HepG2 (cell line): ENCODE measurements around the gene SECTM1. TPM values are rescaled to one million over a fixed set of nuclear protein-coding genes. Genes with fewer than 3 reads are reported as not detected.

Experiments
- ARNTL ChIP-seq: sonication (generic); formaldehyde crosslinking; IDR thresholded peaks from 2 replicates; pipeline ENCODE4 v1.4.0; 2020; ENCODE audit warnings: mild to moderate bottlenecking, missing genetic modification reagents
- BCL6 ChIP-seq: IDR thresholded peaks from 2 replicates; pipeline ENCODE4 v1.6.1; 2016; ENCODE audit warnings: missing genetic modification reagents, missing compliant biosample characterization
- FOXO1 ChIP-seq: sonication (generic); formaldehyde crosslinking; IDR thresholded peaks from 2 replicates; pipeline ENCODE4 v1.4.0; 2020; ENCODE audit warnings: missing genetic modification reagents
- HOXD1 ChIP-seq: sonication (generic); formaldehyde crosslinking; IDR thresholded peaks from 2 replicates; pipeline ENCODE4 v1.5.0; 2020; ENCODE audit warnings: missing genetic modification reagents
- ISL2 ChIP-seq: sonication (generic); formaldehyde crosslinking; IDR thresholded peaks from 2 replicates; pipeline ENCODE4 v1.5.0; 2020; ENCODE audit warnings: missing genetic modification reagents
- NFYB ChIP-seq: sonication (generic); formaldehyde crosslinking; IDR thresholded peaks from 2 replicates; pipeline ENCODE4 v1.4.0; 2020; ENCODE audit warnings: missing genetic modification reagents
- STAG1 ChIP-seq: sonication (generic); formaldehyde crosslinking; IDR thresholded peaks from 2 replicates; pipeline ENCODE4 v1.4.0; 2020; ENCODE audit warnings: missing genetic modification reagents
- SYNCRIP ChIP-seq: fragments of 200-400 bp; formaldehyde crosslinking; IDR thresholded peaks from 2 replicates; pipeline ENCODE4 v1.6.1; 2018; ENCODE audit warnings: mild to moderate bottlenecking, low read depth, low read length; ENCODE audit not compliant: insufficient read depth
- TAF15 ChIP-seq: fragments of 200-400 bp; formaldehyde crosslinking; IDR thresholded peaks from one replicate; pipeline ENCODE4 v1.6.1; 2018; ENCODE audit warnings: mild to moderate bottlenecking, low read depth, low read length; ENCODE audit not compliant: poor library complexity, severe bottlenecking
- ZBTB7A ChIP-seq: sonication (generic); formaldehyde crosslinking; IDR thresholded peaks from 2 replicates; pipeline ENCODE4 v1.8.0; 2022; ENCODE audit warnings: mild to moderate bottlenecking, missing genetic modification reagents
- ZKSCAN5 ChIP-seq: sonication (generic); formaldehyde crosslinking; IDR thresholded peaks from 2 replicates; pipeline ENCODE4 v1.5.1; 2020; ENCODE audit warnings: mild to moderate bottlenecking, missing genetic modification reagents
- ZNF253 ChIP-seq: sonication (generic); formaldehyde crosslinking; IDR thresholded peaks from 2 replicates; pipeline ENCODE4 v1.8.0; 2022; ENCODE audit warnings: mild to moderate bottlenecking, missing genetic modification reagents, borderline replicate concordance
- ZNF3 ChIP-seq: IDR thresholded peaks from 2 replicates; pipeline ENCODE4 v1.7.0; 2017; ENCODE audit warnings: inconsistent platforms
- ZNF33B ChIP-seq: sonication (generic); formaldehyde crosslinking; IDR thresholded peaks from 2 replicates; pipeline ENCODE4 v1.5.1; 2020; ENCODE audit warnings: mild to moderate bottlenecking, missing genetic modification reagents
- ZNF546 ChIP-seq: sonication (generic); formaldehyde crosslinking; conservative IDR thresholded peaks from 2 replicates; pipeline ENCODE4 v1.8.1; 2023; ENCODE audit warnings: mild to moderate bottlenecking, missing genetic modification reagents
- ZNF674 ChIP-seq: sonication (generic); formaldehyde crosslinking; IDR thresholded peaks from 2 replicates; pipeline ENCODE4 v1.5.0; 2020; ENCODE audit warnings: low read depth, mild to moderate bottlenecking, missing genetic modification reagents
- ZNF7 ChIP-seq: IDR thresholded peaks from 2 replicates; pipeline ENCODE4 v1.6.1; 2016; ENCODE audit warnings: missing biosample characterization, missing genetic modification reagents
- ZNF749 ChIP-seq: sonication (generic); formaldehyde crosslinking; IDR thresholded peaks from 2 replicates; pipeline ENCODE4 v1.8.0; 2022; ENCODE audit warnings: mild to moderate bottlenecking, missing genetic modification reagents, moderate library complexity, borderline replicate concordance
- polyA plus RNA-seq, 8 experiments: library from polyadenylated mRNA; depleted of rRNA in 3 of 8; stranded (reverse) in 7 of 8; unstranded in 1 of 8; fragments of >200 nt; fragmentation: Illumina TruSeq in 4 of 8; extraction: Trizol in 4 of 8; gene quantifications; 2 replicates each; pipeline versions ENCODE4 v1.2.1 to v1.2.3, GENCODE V29; 2011 to 2016; ENCODE audit warnings: low read depth in 4 of 8, missing spikeins in 1 of 8, mixed read lengths in 1 of 8; ENCODE audit not compliant: insufficient read depth in 1 of 8
- total RNA-seq, 5 experiments: library from RNA; depleted of rRNA; stranded (reverse); fragments of >200 nt; fragmentation: Illumina TruSeq; extraction: Trizol; gene quantifications; 2 replicates each; pipeline ENCODE4 v1.2.3, GENCODE V29; 2016; ENCODE audit warnings: low read depth in 1 of 5
- TF ChIP-seq, protein P1 (sequence below): IDR thresholded peaks from 2 replicates; pipeline ENCODE4 v1.6.1; 2016; ENCODE audit warnings: low read depth, borderline replicate concordance
- TF ChIP-seq, protein P2 (sequence below): conservative IDR thresholded peaks from 2 replicates; pipeline ENCODE4 v1.6.1; 2018; ENCODE audit warnings: missing genetic modification reagents
- TF ChIP-seq, protein P3 (sequence below): sonication (generic); formaldehyde crosslinking; IDR thresholded peaks from 2 replicates; pipeline ENCODE4 v1.4.0; 2020; ENCODE audit warnings: missing genetic modification reagents
- TF ChIP-seq, protein P4 (sequence below): sonication (generic); formaldehyde crosslinking; conservative IDR thresholded peaks from 2 replicates; pipeline ENCODE4 v1.5.0; 2020; ENCODE audit warnings: missing genetic modification reagents

SECTM1 gene
- total and polyA plus RNA-seq, 2 of the 13 experiments (the other 11 are each of a cell fraction or from before 2014, with no cell fraction given) = 3.5 to 5.3 TPM

DNA sequence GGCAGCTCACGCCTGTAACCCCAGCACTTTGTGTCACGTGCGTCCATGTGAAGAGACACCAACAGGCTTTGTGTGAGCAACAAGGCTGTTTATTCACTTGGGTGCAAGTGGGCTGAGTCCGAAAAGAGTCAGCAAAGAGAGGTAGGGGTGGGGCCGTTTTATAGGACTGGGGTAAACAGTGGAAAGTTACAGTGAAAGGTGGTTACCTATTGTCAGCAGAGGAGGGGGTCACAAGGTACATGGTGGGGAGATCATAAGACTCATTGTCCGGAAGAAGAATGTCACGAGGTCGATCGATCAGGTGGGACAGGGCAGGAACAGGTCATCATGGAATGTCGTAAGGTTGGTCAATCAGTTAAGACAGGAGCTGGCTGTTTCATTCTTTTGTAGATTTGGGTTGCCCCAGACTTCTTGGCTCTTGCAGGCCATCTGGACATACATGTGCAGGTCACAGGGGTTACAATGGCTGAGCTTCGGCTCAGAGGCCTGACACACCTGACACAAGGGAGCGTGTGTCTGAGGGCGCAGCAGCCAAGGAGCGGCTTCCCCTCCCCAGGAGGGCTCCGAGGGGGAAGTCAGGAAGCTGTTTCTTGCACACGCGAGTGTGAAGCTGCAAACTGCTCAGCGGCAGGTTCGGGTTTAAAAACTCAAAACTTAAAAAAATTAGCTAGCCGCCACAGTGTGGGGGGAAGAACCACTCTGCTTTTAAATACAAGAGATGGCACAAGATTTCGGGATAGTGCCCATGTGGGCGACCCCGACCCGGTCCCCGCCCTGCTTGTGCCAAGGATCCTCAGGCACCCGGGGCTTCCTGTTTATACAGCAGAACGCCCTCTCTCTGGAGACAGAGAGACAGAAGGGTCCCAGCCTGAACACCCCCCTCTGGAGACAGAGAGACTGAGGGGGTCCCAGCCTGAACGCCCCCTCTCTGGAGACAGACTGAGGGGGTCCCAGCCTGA, 13.1 kb upstream of the SECTM1 start (continued):
- TF ChIP-seq, protein P1, sequence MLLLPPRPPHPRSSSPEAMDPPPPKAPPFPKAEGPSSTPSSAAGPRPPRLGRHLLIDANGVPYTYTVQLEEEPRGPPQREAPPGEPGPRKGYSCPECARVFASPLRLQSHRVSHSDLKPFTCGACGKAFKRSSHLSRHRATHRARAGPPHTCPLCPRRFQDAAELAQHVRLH (CRISPR knock-in tag) = peak; percentile 99
- peak; percentile 88 for TF ChIP-seq BCL6
- TF ChIP-seq, protein P2, sequence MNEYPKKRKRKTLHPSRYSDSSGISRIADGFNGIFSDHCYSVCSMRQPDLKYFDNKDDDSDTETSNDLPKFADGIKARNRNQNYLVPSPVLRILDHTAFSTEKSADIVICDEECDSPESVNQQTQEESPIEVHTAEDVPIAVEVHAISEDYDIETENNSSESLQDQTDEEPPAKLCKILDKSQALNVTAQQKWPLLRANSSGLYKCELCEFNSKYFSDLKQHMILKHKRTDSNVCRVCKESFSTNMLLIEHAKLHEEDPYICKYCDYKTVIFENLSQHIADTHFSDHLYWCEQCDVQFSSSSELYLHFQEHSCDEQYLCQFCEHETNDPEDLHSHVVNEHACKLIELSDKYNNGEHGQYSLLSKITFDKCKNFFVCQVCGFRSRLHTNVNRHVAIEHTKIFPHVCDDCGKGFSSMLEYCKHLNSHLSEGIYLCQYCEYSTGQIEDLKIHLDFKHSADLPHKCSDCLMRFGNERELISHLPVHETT (CRISPR knock-in tag) = peak; percentile 86; the same call in 1 of the 2 replicates
- TF ChIP-seq ZNF674 = no peak
- TF ChIP-seq, protein P3, sequence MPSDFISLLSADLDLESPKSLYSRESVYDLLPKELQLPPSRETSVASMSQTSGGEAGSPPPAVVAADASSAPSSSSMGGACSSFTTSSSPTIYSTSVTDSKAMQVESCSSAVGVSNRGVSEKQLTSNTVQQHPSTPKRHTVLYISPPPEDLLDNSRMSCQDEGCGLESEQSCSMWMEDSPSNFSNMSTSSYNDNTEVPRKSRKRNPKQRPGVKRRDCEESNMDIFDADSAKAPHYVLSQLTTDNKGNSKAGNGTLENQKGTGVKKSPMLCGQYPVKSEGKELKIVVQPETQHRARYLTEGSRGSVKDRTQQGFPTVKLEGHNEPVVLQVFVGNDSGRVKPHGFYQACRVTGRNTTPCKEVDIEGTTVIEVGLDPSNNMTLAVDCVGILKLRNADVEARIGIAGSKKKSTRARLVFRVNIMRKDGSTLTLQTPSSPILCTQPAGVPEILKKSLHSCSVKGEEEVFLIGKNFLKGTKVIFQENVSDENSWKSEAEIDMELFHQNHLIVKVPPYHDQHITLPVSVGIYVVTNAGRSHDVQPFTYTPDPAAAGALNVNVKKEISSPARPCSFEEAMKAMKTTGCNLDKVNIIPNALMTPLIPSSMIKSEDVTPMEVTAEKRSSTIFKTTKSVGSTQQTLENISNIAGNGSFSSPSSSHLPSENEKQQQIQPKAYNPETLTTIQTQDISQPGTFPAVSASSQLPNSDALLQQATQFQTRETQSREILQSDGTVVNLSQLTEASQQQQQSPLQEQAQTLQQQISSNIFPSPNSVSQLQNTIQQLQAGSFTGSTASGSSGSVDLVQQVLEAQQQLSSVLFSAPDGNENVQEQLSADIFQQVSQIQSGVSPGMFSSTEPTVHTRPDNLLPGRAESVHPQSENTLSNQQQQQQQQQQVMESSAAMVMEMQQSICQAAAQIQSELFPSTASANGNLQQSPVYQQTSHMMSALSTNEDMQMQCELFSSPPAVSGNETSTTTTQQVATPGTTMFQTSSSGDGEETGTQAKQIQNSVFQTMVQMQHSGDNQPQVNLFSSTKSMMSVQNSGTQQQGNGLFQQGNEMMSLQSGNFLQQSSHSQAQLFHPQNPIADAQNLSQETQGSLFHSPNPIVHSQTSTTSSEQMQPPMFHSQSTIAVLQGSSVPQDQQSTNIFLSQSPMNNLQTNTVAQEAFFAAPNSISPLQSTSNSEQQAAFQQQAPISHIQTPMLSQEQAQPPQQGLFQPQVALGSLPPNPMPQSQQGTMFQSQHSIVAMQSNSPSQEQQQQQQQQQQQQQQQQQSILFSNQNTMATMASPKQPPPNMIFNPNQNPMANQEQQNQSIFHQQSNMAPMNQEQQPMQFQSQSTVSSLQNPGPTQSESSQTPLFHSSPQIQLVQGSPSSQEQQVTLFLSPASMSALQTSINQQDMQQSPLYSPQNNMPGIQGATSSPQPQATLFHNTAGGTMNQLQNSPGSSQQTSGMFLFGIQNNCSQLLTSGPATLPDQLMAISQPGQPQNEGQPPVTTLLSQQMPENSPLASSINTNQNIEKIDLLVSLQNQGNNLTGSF (CRISPR knock-in tag) = peak; percentile 98
- TF ChIP-seq HOXD1 = peak; percentile 97
- TF ChIP-seq ZNF3 (CRISPR knock-in tag) = no peak
- peak; percentile 30; the same call in 1 of the 2 replicates for TF ChIP-seq STAG1 (CRISPR knock-in tag)
- TF ChIP-seq ZNF253 = no peak
- TF ChIP-seq ARNTL = peak; percentile 98
- no peak for TF ChIP-seq NFYB (CRISPR knock-in tag)
- no peak for TF ChIP-seq TAF15
- no peak for TF ChIP-seq ZNF7 (CRISPR knock-in tag)
- TF ChIP-seq ZNF33B (CRISPR knock-in tag) = no peak
- TF ChIP-seq ZKSCAN5 = no peak
- TF ChIP-seq ZBTB7A (CRISPR knock-in tag) = peak; percentile 98
- peak; percentile 98; the same call in 1 of the 2 replicates for TF ChIP-seq FOXO1 (CRISPR knock-in tag)
- TF ChIP-seq ZNF749 (CRISPR knock-in tag) = peak; percentile 86; the same call in 1 of the 2 replicates
- peak; percentile 95 for TF ChIP-seq ISL2 (CRISPR knock-in tag)
- no peak for TF ChIP-seq SYNCRIP
- TF ChIP-seq, protein P4, sequence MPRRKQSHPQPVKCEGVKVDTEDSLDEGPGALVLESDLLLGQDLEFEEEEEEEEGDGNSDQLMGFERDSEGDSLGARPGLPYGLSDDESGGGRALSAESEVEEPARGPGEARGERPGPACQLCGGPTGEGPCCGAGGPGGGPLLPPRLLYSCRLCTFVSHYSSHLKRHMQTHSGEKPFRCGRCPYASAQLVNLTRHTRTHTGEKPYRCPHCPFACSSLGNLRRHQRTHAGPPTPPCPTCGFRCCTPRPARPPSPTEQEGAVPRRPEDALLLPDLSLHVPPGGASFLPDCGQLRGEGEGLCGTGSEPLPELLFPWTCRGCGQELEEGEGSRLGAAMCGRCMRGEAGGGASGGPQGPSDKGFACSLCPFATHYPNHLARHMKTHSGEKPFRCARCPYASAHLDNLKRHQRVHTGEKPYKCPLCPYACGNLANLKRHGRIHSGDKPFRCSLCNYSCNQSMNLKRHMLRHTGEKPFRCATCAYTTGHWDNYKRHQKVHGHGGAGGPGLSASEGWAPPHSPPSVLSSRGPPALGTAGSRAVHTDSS (CRISPR knock-in tag) = no peak
- no peak; the same call in 1 of the 2 replicates for TF ChIP-seq ZNF546 (CRISPR knock-in tag)
